ENCODE results near the gene ATP13A1. TPM values are rescaled to one million over a fixed set of nuclear protein-coding genes. Genes with fewer than 3 reads are reported as not detected.

The ATP13A1 gene
- total RNA-seq, 1 experiment from 2014 or later: 73.7 TPM

DNA sequence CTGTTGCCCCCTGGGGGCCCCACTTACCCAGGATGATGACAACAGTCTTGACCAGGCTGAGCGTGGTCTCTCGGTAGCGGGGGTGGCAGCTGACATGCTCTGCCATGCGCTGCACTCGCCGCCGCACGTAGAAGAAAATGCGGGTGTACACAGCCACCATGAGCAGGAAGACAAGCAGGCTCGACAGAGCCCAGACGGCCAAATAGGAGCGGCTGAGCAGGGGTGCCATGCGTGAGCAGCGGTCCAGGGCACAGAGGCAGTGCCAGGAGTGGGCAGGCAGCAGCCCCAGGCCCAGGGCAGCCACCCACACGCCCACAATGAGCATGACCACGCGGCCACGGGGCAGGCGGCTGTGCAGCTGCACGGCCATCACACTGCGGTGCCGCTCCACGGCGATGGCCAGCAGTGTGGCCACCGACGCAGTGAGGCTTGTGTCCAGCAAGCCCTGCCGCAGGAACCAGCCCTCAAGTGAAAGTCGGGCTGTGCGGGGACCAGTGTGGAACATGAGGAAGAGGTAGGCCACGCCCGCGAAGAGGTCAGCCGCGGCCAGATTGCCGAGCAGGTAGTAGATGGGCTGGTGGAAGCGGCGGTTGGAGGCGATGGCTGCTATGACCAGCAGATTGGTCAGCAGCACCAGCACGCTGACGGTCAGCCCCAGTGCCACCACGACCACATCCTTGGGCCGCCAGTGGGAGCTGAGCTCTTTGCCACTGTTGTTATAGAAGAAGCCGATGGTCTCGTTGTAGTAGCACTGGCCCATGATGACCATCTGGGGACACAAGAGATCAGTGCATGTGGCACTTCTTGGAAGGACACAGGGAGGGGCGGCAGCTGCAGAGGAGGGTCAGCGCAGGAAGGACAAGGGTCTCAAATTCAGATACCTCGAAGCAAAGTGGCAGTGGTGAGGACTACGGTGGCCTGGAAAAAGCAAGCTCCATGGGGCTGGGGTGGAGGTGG, 36.7 kb downstream of the ATP13A1 start:
- H2AFZ ChIP-seq (ENCODE audit: low read depth, low read length, poor library complexity, severe bottlenecking): no peak overlapping the region
- H3K4me2 ChIP-seq (ENCODE audit: low read length): peak overlapping the region; percentile 97
- CTCF ChIA-PET: no interaction called here
- H3K27me3 ChIP-seq (ENCODE audit: insufficient read depth, low read length): no peaks in the 10 kb centered on the region
- peaks cover 10% of the 10 kb centered on the region; the same call in 1 of the 2 replicates for H3K79me2 ChIP-seq (ENCODE audit: insufficient read depth, low read length)
- peak overlapping the region; percentile 67 to 76 for H3K4me3 ChIP-seq (replicated peaks in 1 of 2; ENCODE audit: low read depth in 1 of 2, low read length in 2 of 2)
- H4K20me1 ChIP-seq (ENCODE audit: insufficient read depth): no peaks in the 10 kb centered on the region
- H3K9me2 ChIP-seq (ENCODE audit: insufficient read depth): no peaks in the 10 kb centered on the region
- peaks cover 4 to 22% of the 10 kb centered on the region in 2 experiments for H3K4me1 ChIP-seq (ENCODE audit: control insufficient read depth in 1 of 2, insufficient read depth in 2 of 2, low read length in 2 of 2)
- intact Hi-C loops (cut with micrococcal nuclease): no loop called here
- POLR2A ChIA-PET: no interaction called here
- ATAC-seq: no peak
- DNase-seq (ENCODE audit: low read depth, low spot score): no peak
- no peaks in the 10 kb centered on the region for H3K9me3 ChIP-seq (ENCODE audit: control insufficient read depth in 1 of 2, insufficient read depth in 1 of 2, low read depth in 1 of 2, low read length in 2 of 2)
- TSS peak; percentile 54 for BruUV-seq (replicated peaks)
- TF ChIP-seq MAX (IDR thresholded peaks at IDR 0.05) (no peak), SP1 (IDR thresholded peaks at IDR 0.05; ENCODE audit: low read depth) (no peak), CBX3 (IDR thresholded peaks at IDR 0.05; ENCODE audit: low read depth) (no peak), ZFX (IDR thresholded peaks at IDR 0.05) (no peak), POLR2A (IDR thresholded peaks at IDR 0.05; ENCODE audit: borderline replicate concordance, extremely low read depth, insufficient read depth, insufficient read length) (no peak), EGR1 (IDR thresholded peaks at IDR 0.05; ENCODE audit: low read depth) (no peak), SIN3A (IDR thresholded peaks at IDR 0.05; ENCODE audit: low read depth) (no peak), TCF7L2 (IDR thresholded peaks at IDR 0.05; ENCODE audit: borderline replicate concordance, extremely low read depth, insufficient read depth, insufficient read length) (no peak), EZH2phosphoT487 (IDR thresholded peaks at IDR 0.05; ENCODE audit: borderline replicate concordance) (no peak), ZNF274 (IDR thresholded peaks at IDR 0.05; ENCODE audit: low read depth, low read length) (no peak)
- TF ChIP-seq, protein P1, sequence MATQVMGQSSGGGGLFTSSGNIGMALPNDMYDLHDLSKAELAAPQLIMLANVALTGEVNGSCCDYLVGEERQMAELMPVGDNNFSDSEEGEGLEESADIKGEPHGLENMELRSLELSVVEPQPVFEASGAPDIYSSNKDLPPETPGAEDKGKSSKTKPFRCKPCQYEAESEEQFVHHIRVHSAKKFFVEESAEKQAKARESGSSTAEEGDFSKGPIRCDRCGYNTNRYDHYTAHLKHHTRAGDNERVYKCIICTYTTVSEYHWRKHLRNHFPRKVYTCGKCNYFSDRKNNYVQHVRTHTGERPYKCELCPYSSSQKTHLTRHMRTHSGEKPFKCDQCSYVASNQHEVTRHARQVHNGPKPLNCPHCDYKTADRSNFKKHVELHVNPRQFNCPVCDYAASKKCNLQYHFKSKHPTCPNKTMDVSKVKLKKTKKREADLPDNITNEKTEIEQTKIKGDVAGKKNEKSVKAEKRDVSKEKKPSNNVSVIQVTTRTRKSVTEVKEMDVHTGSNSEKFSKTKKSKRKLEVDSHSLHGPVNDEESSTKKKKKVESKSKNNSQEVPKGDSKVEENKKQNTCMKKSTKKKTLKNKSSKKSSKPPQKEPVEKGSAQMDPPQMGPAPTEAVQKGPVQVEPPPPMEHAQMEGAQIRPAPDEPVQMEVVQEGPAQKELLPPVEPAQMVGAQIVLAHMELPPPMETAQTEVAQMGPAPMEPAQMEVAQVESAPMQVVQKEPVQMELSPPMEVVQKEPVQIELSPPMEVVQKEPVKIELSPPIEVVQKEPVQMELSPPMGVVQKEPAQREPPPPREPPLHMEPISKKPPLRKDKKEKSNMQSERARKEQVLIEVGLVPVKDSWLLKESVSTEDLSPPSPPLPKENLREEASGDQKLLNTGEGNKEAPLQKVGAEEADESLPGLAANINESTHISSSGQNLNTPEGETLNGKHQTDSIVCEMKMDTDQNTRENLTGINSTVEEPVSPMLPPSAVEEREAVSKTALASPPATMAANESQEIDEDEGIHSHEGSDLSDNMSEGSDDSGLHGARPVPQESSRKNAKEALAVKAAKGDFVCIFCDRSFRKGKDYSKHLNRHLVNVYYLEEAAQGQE (IDR thresholded peaks at IDR 0.05; ENCODE audit: low read depth): no peak
- TF ChIP-seq, protein P2, sequence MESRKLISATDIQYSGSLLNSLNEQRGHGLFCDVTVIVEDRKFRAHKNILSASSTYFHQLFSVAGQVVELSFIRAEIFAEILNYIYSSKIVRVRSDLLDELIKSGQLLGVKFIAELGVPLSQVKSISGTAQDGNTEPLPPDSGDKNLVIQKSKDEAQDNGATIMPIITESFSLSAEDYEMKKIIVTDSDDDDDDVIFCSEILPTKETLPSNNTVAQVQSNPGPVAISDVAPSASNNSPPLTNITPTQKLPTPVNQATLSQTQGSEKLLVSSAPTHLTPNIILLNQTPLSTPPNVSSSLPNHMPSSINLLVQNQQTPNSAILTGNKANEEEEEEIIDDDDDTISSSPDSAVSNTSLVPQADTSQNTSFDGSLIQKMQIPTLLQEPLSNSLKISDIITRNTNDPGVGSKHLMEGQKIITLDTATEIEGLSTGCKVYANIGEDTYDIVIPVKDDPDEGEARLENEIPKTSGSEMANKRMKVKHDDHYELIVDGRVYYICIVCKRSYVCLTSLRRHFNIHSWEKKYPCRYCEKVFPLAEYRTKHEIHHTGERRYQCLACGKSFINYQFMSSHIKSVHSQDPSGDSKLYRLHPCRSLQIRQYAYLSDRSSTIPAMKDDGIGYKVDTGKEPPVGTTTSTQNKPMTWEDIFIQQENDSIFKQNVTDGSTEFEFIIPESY (IDR thresholded peaks at IDR 0.05; ENCODE audit: extremely low read depth, insufficient replicate concordance, low read length): no peak
- peak overlapping the region; percentile 96 for H3K27ac ChIP-seq (ENCODE audit: low read depth, low read length)
- RAD21 ChIA-PET (ENCODE audit: low non-redundant PET in 1 of 2, low total read pairs in 2 of 2, uncharacterized antibody in 2 of 2, unreplicated experiment in 2 of 2): no interaction called here
- H3K9ac ChIP-seq (ENCODE audit: low read length): peak overlapping the region; percentile 92
- H3K36me3 ChIP-seq (ENCODE audit: control insufficient read depth in 1 of 2, insufficient read depth in 2 of 2, low read length in 2 of 2): peaks cover 5% of the 10 kb centered on the region in 2 experiments; a peak in 2 of 4 replicates

Data from HCT116 (cell line).